ENCODE results near the gene WDR36.

WDR36 gene

GRCh38 chr5:111092062-111092853 lies at the start of gene WDR36:
Gene WDR36 (plus strand): TSS chr5:111092348. CDS start chr5:111092457, 109 bp downstream.
- DNase-seq: peak; percentile 98

GRCh38 chr5:111043712-111044506 lies 48.2 kb upstream of the WDR36 start:
- DNase-seq: no peak

GRCh38 chr5:111058064-111058463 lies 34.1 kb upstream of the WDR36 start:
- no peak for DNase-seq

GRCh38 chr5:111060169-111060568 lies 32.0 kb upstream of the WDR36 start:
- DNase-seq: no peak

- no peak for DNase-seq
Observed at GRCh38 chr5:111061618-111062017, 30.5 kb upstream of the WDR36 start.

GRCh38 chr5:111063709-111064322 lies 28.3 kb upstream of the WDR36 start:
- DNase-seq: no peak

GRCh38 chr5:111066261-111066938 lies 25.7 kb upstream of the WDR36 start:
- DNase-seq: no peak

- no peak for DNase-seq
Observed at GRCh38 chr5:111068213-111068612, 23.9 kb upstream of the WDR36 start.

GRCh38 chr5:111069839-111070238 lies 22.3 kb upstream of the WDR36 start:
- no peak for DNase-seq

- DNase-seq: peak; percentile 65
Observed at GRCh38 chr5:111070272-111071134, 21.6 kb upstream of the WDR36 start.

GRCh38 chr5:111071413-111071812 lies 20.7 kb upstream of the WDR36 start, which contains the start of gene TSLP:
Gene TSLP (plus strand): TSS chr5:111071713. CDS start chr5:111071891, 178 bp downstream.
- no peak for DNase-seq

- DNase-seq: peak; percentile 79
Observed at GRCh38 chr5:111072949-111073682, 19.0 kb upstream of the WDR36 start.

- no peak for DNase-seq
Observed at GRCh38 chr5:111074244-111074643, 17.9 kb upstream of the WDR36 start.

GRCh38 chr5:111075520-111075919 lies 16.6 kb upstream of the WDR36 start:
- no peak for DNase-seq

GRCh38 chr5:111076091-111076490 lies 16.1 kb upstream of the WDR36 start:
- no peak for DNase-seq

GRCh38 chr5:111077678-111078077 lies 14.5 kb upstream of the WDR36 start:
- DNase-seq: no peak

GRCh38 chr5:111079846-111080245 lies 12.3 kb upstream of the WDR36 start:
- DNase-seq: no peak

GRCh38 chr5:111083323-111083722 lies 8.8 kb upstream of the WDR36 start:
- no peak for DNase-seq

GRCh38 chr5:111095982-111096381 lies 3.8 kb downstream of the WDR36 start:
- no peak for DNase-seq

GRCh38 chr5:111099058-111099778 lies 7.1 kb downstream of the WDR36 start:
- DNase-seq: no peak

Measured in activated CD8-positive, alpha-beta memory T cell treated with anti-CD3 and anti-CD28 coated beads for 24 hours (primary cell).